CD14-positive monocyte (primary cell): Measurements from ENCODE around the gene PPIG. TPM values are rescaled to one million over a fixed set of nuclear protein-coding genes. Genes with fewer than 3 reads are reported as not detected.

Source experiments
- DNase-seq, 3 donors: peaks; one replicate each; pipeline ENCODE4 v3.0.0-alpha.2; 2011 to 2022
- H2AFZ ChIP-seq: 2 replicates; pipeline ENCODE4 v1.6.0; 2012; ENCODE audit warnings: mild to moderate bottlenecking, low read depth, low read length, inconsistent platforms; ENCODE audit not compliant: insufficient read depth, poor library complexity, severe bottlenecking
- H3K27ac ChIP-seq, 2 donors: 1 replicate in 1 of 2; 2 replicates in 1 of 2; pipeline ENCODE4 v1.5.1; 2012 to 2013; ENCODE audit warnings: low read length in 2 of 2, control low read depth in 1 of 2, inconsistent platforms in 1 of 2, low read depth in 1 of 2, mild to moderate bottlenecking in 1 of 2
- H3K27me3 ChIP-seq, 2 donors: one replicate each; pipeline versions ENCODE4 v1.6.0 to v1.6.1; 2011 to 2013; ENCODE audit warnings: low read length in 2 of 2; ENCODE audit not compliant: control insufficient read depth in 2 of 2, insufficient read depth in 2 of 2
- H3K36me3 ChIP-seq, 2 donors: replicated peaks in 1 of 2; 1 replicate in 1 of 2; 2 replicates in 1 of 2; pipeline versions ENCODE4 v1.5.1 to v1.6.1; 2012 to 2013; ENCODE audit warnings: low read length in 2 of 2, control low read depth in 1 of 2, inconsistent platforms in 1 of 2, mild to moderate bottlenecking in 1 of 2; ENCODE audit not compliant: insufficient read depth in 2 of 2, control insufficient read depth in 1 of 2
- H3K4me1 ChIP-seq, 2 donors: 1 replicate in 1 of 2; 2 replicates in 1 of 2; pipeline versions ENCODE4 v1.5.1 to v1.6.1; 2012 to 2013; ENCODE audit warnings: low read length in 2 of 2, control low read depth in 1 of 2, inconsistent platforms in 1 of 2, mild to moderate bottlenecking in 1 of 2, moderate library complexity in 1 of 2; ENCODE audit not compliant: insufficient read depth in 2 of 2, control insufficient read depth in 1 of 2
- H3K4me2 ChIP-seq: replicated peaks from 2 replicates; pipeline ENCODE3; 2012; ENCODE audit warnings: low read length, moderate library complexity, mild to moderate bottlenecking; ENCODE audit not compliant: poor library complexity, severe bottlenecking; ENCODE audit errors: extremely low read depth
- H3K4me3 ChIP-seq, 3 experiments: fragments of 200-600 bp in 1 of 3; sonication (generic) in 1 of 3; replicated peaks in 1 of 3; 1 replicate in 2 of 3; 2 replicates in 1 of 3; pipeline ENCODE4 v1.5.1; 2011 to 2013; ENCODE audit warnings: low read length in 3 of 3, mild to moderate bottlenecking in 3 of 3, control low read depth in 2 of 3, low read depth in 2 of 3, inconsistent platforms in 1 of 3, moderate library complexity in 1 of 3
- H3K79me2 ChIP-seq: 2 replicates; pipeline ENCODE4 v1.6.0; 2012; ENCODE audit warnings: mild to moderate bottlenecking, control low read depth, inconsistent platforms, low read length, moderate library complexity; ENCODE audit not compliant: insufficient read depth
- H3K9ac ChIP-seq: 2 replicates; pipeline ENCODE4 v1.6.0; 2017; ENCODE audit warnings: low read length, mild to moderate bottlenecking; ENCODE audit not compliant: insufficient read depth, poor library complexity, severe bottlenecking
- H3K9me3 ChIP-seq, 2 donors: replicated peaks in 1 of 2; 1 replicate in 1 of 2; 2 replicates in 1 of 2; pipeline versions ENCODE4 v1.5.1 to v1.6.1; 2012 to 2013; ENCODE audit warnings: low read length in 2 of 2, control low read depth in 1 of 2; ENCODE audit not compliant: control insufficient read depth in 1 of 2, insufficient read depth in 1 of 2
- H4K20me1 ChIP-seq: 2 replicates; pipeline ENCODE4 v1.6.0; 2012; ENCODE audit warnings: mild to moderate bottlenecking, low read length, control low read depth, moderate library complexity; ENCODE audit not compliant: insufficient read depth
- H3K27ac Mint-ChIP-seq, 7 donors: one replicate each; pipeline ENCODE4 v1.8.0; 2020; ENCODE audit warnings: mild to moderate bottlenecking in 7 of 7, mixed read lengths in 7 of 7, moderate library complexity in 6 of 7, inconsistent platforms in 2 of 7
- H3K27me3 Mint-ChIP-seq, 3 donors: one replicate each; pipeline ENCODE4 v1.8.0; 2021 to 2022; ENCODE audit warnings: low read depth in 3 of 3, mild to moderate bottlenecking in 3 of 3, mixed read lengths in 3 of 3, moderate library complexity in 3 of 3, inconsistent platforms in 1 of 3
- H3K36me3 Mint-ChIP-seq, 2 donors: one replicate each; pipeline ENCODE4 v1.8.0; 2020; ENCODE audit warnings: mixed read lengths in 2 of 2, inconsistent platforms in 1 of 2, mild to moderate bottlenecking in 1 of 2
- H3K4me1 Mint-ChIP-seq: one replicate; pipeline ENCODE4 v1.8.0; 2020; ENCODE audit warnings: mild to moderate bottlenecking, mixed read lengths
- H3K4me3 Mint-ChIP-seq, 2 donors: one replicate each; pipeline ENCODE4 v1.8.0; 2020; ENCODE audit warnings: mild to moderate bottlenecking in 2 of 2, mixed read lengths in 2 of 2, moderate library complexity in 1 of 2
- H3K9me3 Mint-ChIP-seq, 7 donors: one replicate each; pipeline ENCODE4 v1.8.0; 2020 to 2022; ENCODE audit warnings: mixed read lengths in 7 of 7, mild to moderate bottlenecking in 6 of 7, moderate library complexity in 6 of 7, inconsistent platforms in 2 of 7
- WGBS: methylation state at CpG from one replicate; pipeline ENCODE4 v1.1.5; 2013; ENCODE audit warnings: missing lambda C conversion rate; ENCODE audit not compliant: insufficient coverage; 5-methylcytosine and 5-hydroxymethylcytosine counted together
- intact Hi-C, 2 donors: fragments of 100-400 bp; cut with micrococcal nuclease; formaldehyde crosslinking; loops; one replicate each; pipeline versions ENCODE4 v1.15.0 to v1.15.1; 2023
- polyA plus RNA-seq, 3 donors: library from polyadenylated mRNA; depleted of rRNA in 1 of 3; unstranded in 2 of 3; stranded (reverse) in 1 of 3; fragments of 300-500 nt in 2 of 3; fragments of >200 nt in 1 of 3; fragmentation: Illumina TruSeq in 2 of 3; gene quantifications; 1 replicate in 2 of 3; 2 replicates in 1 of 3; pipeline ENCODE4 v1.2.3, GENCODE V29; 2012 to 2021
- TF ChIP-seq, protein P1 (sequence below): fragments of 200-600 bp; IDR thresholded peaks from one replicate; pipeline ENCODE4 v1.8.0; 2022; ENCODE audit warnings: antibody characterized with exemption, mild to moderate bottlenecking

The PPIG gene
- polyA plus RNA-seq, 3 donors: 21.0 to 34.4 (median 21.3) TPM

GRCh38 chr2:169619946-169620345 is 35.8 kb downstream of the PPIG start:
- Histone ChIP-seq H3K4me3 (no peak overlapping the region), H3K27me3 (no peaks in the 10 kb centered on the region), H3K9ac (no peak overlapping the region), H4K20me1 (peaks cover 10% of the 10 kb centered on the region), H3K27ac (no peak overlapping the region), H3K79me2 (peaks cover 4% of the 10 kb centered on the region), H3K4me2 (no peak overlapping the region), H3K9me3 (peaks cover 0 to 7% of the 10 kb centered on the region in 2 donors), H3K36me3 (peaks cover 52 to 91% of the 10 kb centered on the region in 2 donors), H3K4me1 (no peaks in the 10 kb centered on the region), H2AFZ (no peak overlapping the region)
- intact Hi-C loops: no loop called here
- H3K27me3 Mint-ChIP-seq: no peaks in the 10 kb centered on the region
- TF ChIP-seq, protein P1, sequence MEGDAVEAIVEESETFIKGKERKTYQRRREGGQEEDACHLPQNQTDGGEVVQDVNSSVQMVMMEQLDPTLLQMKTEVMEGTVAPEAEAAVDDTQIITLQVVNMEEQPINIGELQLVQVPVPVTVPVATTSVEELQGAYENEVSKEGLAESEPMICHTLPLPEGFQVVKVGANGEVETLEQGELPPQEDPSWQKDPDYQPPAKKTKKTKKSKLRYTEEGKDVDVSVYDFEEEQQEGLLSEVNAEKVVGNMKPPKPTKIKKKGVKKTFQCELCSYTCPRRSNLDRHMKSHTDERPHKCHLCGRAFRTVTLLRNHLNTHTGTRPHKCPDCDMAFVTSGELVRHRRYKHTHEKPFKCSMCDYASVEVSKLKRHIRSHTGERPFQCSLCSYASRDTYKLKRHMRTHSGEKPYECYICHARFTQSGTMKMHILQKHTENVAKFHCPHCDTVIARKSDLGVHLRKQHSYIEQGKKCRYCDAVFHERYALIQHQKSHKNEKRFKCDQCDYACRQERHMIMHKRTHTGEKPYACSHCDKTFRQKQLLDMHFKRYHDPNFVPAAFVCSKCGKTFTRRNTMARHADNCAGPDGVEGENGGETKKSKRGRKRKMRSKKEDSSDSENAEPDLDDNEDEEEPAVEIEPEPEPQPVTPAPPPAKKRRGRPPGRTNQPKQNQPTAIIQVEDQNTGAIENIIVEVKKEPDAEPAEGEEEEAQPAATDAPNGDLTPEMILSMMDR: no peak
- peak overlapping the region in 1 of 7 donors; percentile 25 for H3K27ac Mint-ChIP-seq
- H3K9me3 Mint-ChIP-seq: peaks cover 0 to 10% (median 3%) of the 10 kb centered on the region in 7 donors
- WGBS: no CpG with 5 or more reads among the region's 3 CpGs
- H3K4me1 Mint-ChIP-seq: no peaks in the 10 kb centered on the region
- H3K36me3 Mint-ChIP-seq: peaks cover 75 to 84% of the 10 kb centered on the region in 2 donors
- DNase-seq: no peak
- H3K4me3 Mint-ChIP-seq: no peak overlapping the region

DNA sequence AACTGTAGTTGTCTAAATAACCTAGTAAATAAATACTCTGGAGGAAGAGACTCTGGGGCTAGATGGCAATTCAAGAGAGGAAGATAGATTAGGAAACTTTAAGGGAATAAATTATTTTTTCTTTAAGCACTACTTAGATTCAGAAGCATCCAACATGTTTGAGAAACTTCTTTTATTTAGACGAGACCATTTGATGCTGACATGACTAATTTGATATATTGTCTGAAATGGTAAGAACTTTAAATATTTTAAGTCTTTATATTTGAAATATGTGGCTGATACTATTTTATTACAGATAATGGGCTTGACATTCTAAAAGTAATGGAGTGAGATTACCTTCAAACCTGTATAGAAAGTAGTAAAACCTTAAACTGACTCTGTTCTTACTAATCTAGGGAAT is 36.4 kb downstream of the PPIG start:
- Mint-ChIP-seq H3K27me3 (no peaks in the 10 kb centered on the region), H3K4me3 (no peak overlapping the region), H3K36me3 (peaks cover 75 to 84% of the 10 kb centered on the region in 2 donors), H3K4me1 (no peaks in the 10 kb centered on the region), H3K27ac (no peak overlapping the region), H3K9me3 (peaks cover 0 to 9% (median 3%) of the 10 kb centered on the region in 7 donors)
- Histone ChIP-seq H3K4me1 (no peaks in the 10 kb centered on the region), H3K9me3 (peaks cover 0 to 5% of the 10 kb centered on the region in 2 donors), H3K4me2 (no peak overlapping the region), H3K4me3 (no peak overlapping the region), H4K20me1 (peaks cover 10% of the 10 kb centered on the region), H3K27me3 (no peaks in the 10 kb centered on the region), H3K27ac (no peak overlapping the region), H2AFZ (no peak overlapping the region), H3K79me2 (peaks cover 4% of the 10 kb centered on the region), H3K9ac (no peak overlapping the region), H3K36me3 (peaks cover 51 to 91% of the 10 kb centered on the region in 2 donors)
- DNase-seq: no peak
- TF ChIP-seq, protein P1: no peak
- intact Hi-C loops: no loop called here
- no CpG with 5 or more reads among the region's 1 CpG for WGBS
